HepG2 (cell line): ENCODE data around the gene CDRT15L2. TPM values are rescaled to one million over a fixed set of nuclear protein-coding genes. Genes with fewer than 3 reads are reported as not detected.
"Not testable (repeated sequence)": the region's sequence is repeated elsewhere in the genome, so short reads cannot be mapped to it uniquely, and the experiment has no call there.

Experiments
- ATAC-seq: fragments of 200-7000 bp; cut with Tn5 transposase; 3 replicates; pipeline ENCODE4 v1.9.1; 2020; ENCODE audit warnings: mild to moderate bottlenecking, moderate library complexity
- BruUV-seq: library from RNA; stranded (reverse); fragments of 400-500 nt; replicated peaks from 2 replicates; lab custom pipeline; 2021; lab: Mats Ljungman, UMichigan
- CTCF ChIA-PET: fragments of 300-600 bp; formaldehyde crosslinking; extraction: SDS; loops from one replicate; lab custom pipeline; 2021; ENCODE audit warnings: low total read pairs, inconsistent platforms, low intra/inter-chr PET ratio; lab: Yijun Ruan, JAX
- POLR2A ChIA-PET: fragments of 350-600 bp; sonication (Branson Sonifier 250); formaldehyde crosslinking; loops from one replicate; lab custom pipeline; 2020; ENCODE audit warnings: antibody characterized with exemption, inconsistent platforms; lab: Yijun Ruan, JAX
- DNase-seq: peaks from one replicate; pipeline ENCODE4 v3.0.0-alpha.2; 2015; ENCODE audit warnings: low spot score
- FAIRE-seq: peaks from 3 replicates; lab custom pipeline; 2011; peaks lifted over from hg19 to GRCh38; lab: Jason Lieb, UNC
- H2AFZ ChIP-seq: one replicate; pipeline ENCODE4 v1.6.1; 2011; ENCODE audit warnings: low read length, inconsistent platforms
- H3K27ac ChIP-seq: fragments of 300-600 bp; 3 replicates; pipeline ENCODE4 v1.8.0; 2011; ENCODE audit warnings: mixed run types, mild to moderate bottlenecking, mixed read lengths, low read length, inconsistent platforms; ENCODE audit not compliant: insufficient read depth; ENCODE audit errors: extremely low read length
- H3K27me3 ChIP-seq, 2 experiments: fragments of 200-600 bp in 1 of 2; 2 replicates in 1 of 2; 3 replicates in 1 of 2; pipeline versions ENCODE4 v1.6.0 to v1.8.0; 2011; ENCODE audit warnings: low read length in 2 of 2, mild to moderate bottlenecking in 2 of 2, moderate library complexity in 2 of 2, inconsistent platforms in 1 of 2; ENCODE audit not compliant: insufficient read depth in 2 of 2, control insufficient read depth in 1 of 2
- H3K36me3 ChIP-seq, 2 experiments: fragments of 200-600 bp in 1 of 2; replicated peaks in 1 of 2; 2 replicates in 1 of 2; 3 replicates in 1 of 2; pipeline versions ENCODE4 v1.5.1 to v1.8.0; 2011; ENCODE audit warnings: low read length in 2 of 2, inconsistent platforms in 1 of 2; ENCODE audit not compliant: insufficient read depth in 2 of 2, control insufficient read depth in 1 of 2
- H3K4me1 ChIP-seq: 2 replicates; pipeline ENCODE4 v1.5.1; 2012; ENCODE audit warnings: low read length, inconsistent platforms; ENCODE audit not compliant: insufficient read depth
- H3K4me2 ChIP-seq: 2 replicates; pipeline ENCODE4 v1.6.0; 2011; ENCODE audit warnings: low read depth, low read length, inconsistent platforms
- H3K4me3 ChIP-seq, 3 experiments: fragments of 200-600 bp in 1 of 3; sonication (generic), shearing (Covaris generic) in 1 of 3; replicated peaks in 1 of 3; 2 replicates each; pipeline ENCODE4 v1.5.1; 2011 to 2016; ENCODE audit warnings: low read length in 3 of 3, inconsistent platforms in 2 of 3, low read depth in 2 of 3, mild to moderate bottlenecking in 2 of 3, control low read depth in 1 of 3, mixed read lengths in 1 of 3; ENCODE audit not compliant: insufficient read depth in 1 of 3
- H3K79me2 ChIP-seq: one replicate; pipeline ENCODE4 v1.6.1; 2011; ENCODE audit warnings: low read length, inconsistent platforms; ENCODE audit not compliant: insufficient read depth
- H3K9ac ChIP-seq: 2 replicates; pipeline ENCODE4 v1.6.0; 2011; ENCODE audit warnings: mild to moderate bottlenecking, low read depth, low read length, inconsistent platforms; ENCODE audit not compliant: insufficient read depth
- H3K9me3 ChIP-seq: 2 replicates; pipeline ENCODE4 v1.5.1; 2012; ENCODE audit warnings: mild to moderate bottlenecking, low read length
- H4K20me1 ChIP-seq: 2 replicates; pipeline ENCODE4 v1.6.0; 2011; ENCODE audit warnings: inconsistent platforms, mild to moderate bottlenecking, low read length, moderate library complexity; ENCODE audit not compliant: insufficient read depth
- WGBS: methylation state at CpG from one replicate; pipeline ENCODE4 v1.1.6; 2017; ENCODE audit warnings: low lambda C conversion rate; 5-methylcytosine and 5-hydroxymethylcytosine counted together
- in situ Hi-C: cut with HindIII; loops from 2 replicates; pipeline ENCODE4 v1.10.0; 2017; ENCODE audit warnings: low pct_unique_long_range_greater_than_20kb; ENCODE audit not compliant: extremely low pct_ligation_motif_present
- intact Hi-C: fragments of 100-400 bp; cut with micrococcal nuclease; formaldehyde crosslinking; loops from one replicate; pipeline ENCODE4 v1.10.0; 2022; ENCODE audit not compliant: unreplicated experiment
- polyA plus RNA-seq, 8 experiments: library from polyadenylated mRNA; depleted of rRNA in 3 of 8; stranded (reverse) in 7 of 8; unstranded in 1 of 8; fragments of >200 nt; fragmentation: Illumina TruSeq in 4 of 8; extraction: Trizol in 4 of 8; gene quantifications; 2 replicates each; pipeline versions ENCODE4 v1.2.1 to v1.2.3, GENCODE V29; 2011 to 2016; ENCODE audit warnings: low read depth in 4 of 8, missing spikeins in 1 of 8, mixed read lengths in 1 of 8; ENCODE audit not compliant: insufficient read depth in 1 of 8
- total RNA-seq, 5 experiments: library from RNA; depleted of rRNA; stranded (reverse); fragments of >200 nt; fragmentation: Illumina TruSeq; extraction: Trizol; gene quantifications; 2 replicates each; pipeline ENCODE4 v1.2.3, GENCODE V29; 2016; ENCODE audit warnings: low read depth in 1 of 5

The CDRT15L2 gene
- total and polyA plus RNA-seq, 2 of the 13 experiments (the other 11 are each of a cell fraction or from before 2014, with no cell fraction given) = not detected

- FAIRE-seq, CTCF ChIA-PET, POLR2A ChIA-PET: not testable (repeated sequence)
Measured at GRCh38 chr17:20568604-20569003, 10.9 kb upstream of the CDRT15L2 start.

GRCh38 chr17:20571653-20572052 is 7.9 kb upstream of the CDRT15L2 start:
- H2AFZ ChIP-seq, ATAC-seq, FAIRE-seq, CTCF ChIA-PET, H4K20me1 ChIP-seq, H3K9ac ChIP-seq, H3K36me3 ChIP-seq, H3K27ac ChIP-seq, BruUV-seq, H3K4me2 ChIP-seq, DNase-seq, in situ Hi-C loops, H3K4me3 ChIP-seq, H3K79me2 ChIP-seq, POLR2A ChIA-PET, H3K4me1 ChIP-seq, H3K27me3 ChIP-seq, intact Hi-C loops, H3K9me3 ChIP-seq: not testable (repeated sequence)
- WGBS = 25% methylated on average over 5 of the region's 13 CpGs

More at GRCh38 chr17:20568604-20569003, 10.9 kb upstream of the CDRT15L2 start:
- in situ Hi-C loops, H3K27me3 ChIP-seq, ATAC-seq, BruUV-seq, H3K79me2 ChIP-seq, H3K36me3 ChIP-seq, H3K27ac ChIP-seq, H2AFZ ChIP-seq, H4K20me1 ChIP-seq, intact Hi-C loops, H3K4me3 ChIP-seq, DNase-seq, H3K9me3 ChIP-seq, H3K4me1 ChIP-seq, H3K4me2 ChIP-seq, H3K9ac ChIP-seq: not testable (repeated sequence)
- 19% methylated on average over 5 of the region's 8 CpGs for WGBS

- WGBS = no CpG with 5 or more reads among the region's 8 CpGs
- CTCF ChIA-PET, H3K27me3 ChIP-seq, H3K4me1 ChIP-seq, H3K79me2 ChIP-seq, H3K36me3 ChIP-seq, H3K4me3 ChIP-seq, BruUV-seq, H3K9ac ChIP-seq, ATAC-seq, FAIRE-seq, H3K4me2 ChIP-seq, DNase-seq, H3K27ac ChIP-seq, H4K20me1 ChIP-seq, H2AFZ ChIP-seq, H3K9me3 ChIP-seq, in situ Hi-C loops, POLR2A ChIA-PET, intact Hi-C loops: not testable (repeated sequence)
Measured at GRCh38 chr17:20573216-20573615, 6.3 kb upstream of the CDRT15L2 start.

- H3K27ac ChIP-seq, H4K20me1 ChIP-seq, CTCF ChIA-PET, DNase-seq, POLR2A ChIA-PET, H3K4me3 ChIP-seq, H3K4me1 ChIP-seq, H3K27me3 ChIP-seq, H3K79me2 ChIP-seq, H3K4me2 ChIP-seq, intact Hi-C loops, H3K9ac ChIP-seq, H2AFZ ChIP-seq, ATAC-seq, H3K36me3 ChIP-seq, FAIRE-seq, H3K9me3 ChIP-seq, BruUV-seq, in situ Hi-C loops: not testable (repeated sequence)
- WGBS = 2% methylated on average over 2 of the region's 2 CpGs
Measured at GRCh38 chr17:20575071-20575470, 4.5 kb upstream of the CDRT15L2 start.
